Neural cell (in vitro differentiated cells): ENCODE data around the gene SLC27A1. TPM values are rescaled to one million over a fixed set of nuclear protein-coding genes. Genes with fewer than 3 reads are reported as not detected.

Experiments used
- H2AFZ ChIP-seq: fragments of 200-600, 300-800 bp; sonication (generic), shearing (Covaris generic); 2 replicates; pipeline ENCODE4 v1.6.0; 2014; ENCODE audit warnings: low read depth, mild to moderate bottlenecking, antibody characterized with exemption, low read length, moderate library complexity
- H3F3A ChIP-seq: fragments of 200-600 bp; shearing (Covaris generic); 2 replicates; pipeline ENCODE4 v1.6.1; 2016; ENCODE audit warnings: mild to moderate bottlenecking, moderate library complexity, mixed read lengths, antibody characterized with exemption, low read length; ENCODE audit not compliant: insufficient read depth, poor library complexity, severe bottlenecking
- H3K27ac ChIP-seq: fragments of 200-600, 300-800 bp; sonication (generic), shearing (Covaris generic); 2 replicates; pipeline ENCODE4 v1.5.1; 2014; ENCODE audit warnings: mild to moderate bottlenecking, low read length, moderate library complexity
- H3K27me3 ChIP-seq: fragments of 300-800, 200-600 bp; sonication (generic), shearing (Covaris generic); 2 replicates; pipeline ENCODE4 v1.6.0; 2014; ENCODE audit warnings: mild to moderate bottlenecking, low read depth, low read length, moderate library complexity; ENCODE audit not compliant: insufficient read depth
- H3K36me3 ChIP-seq: fragments of 300-800, 200-600 bp; sonication (generic), shearing (Covaris generic); 2 replicates; pipeline ENCODE4 v1.5.1; 2014; ENCODE audit warnings: mild to moderate bottlenecking, antibody characterized with exemption, low read length, moderate library complexity; ENCODE audit not compliant: insufficient read depth
- H3K4me2 ChIP-seq: fragments of 300-800, 200-600 bp; sonication (generic), shearing (Covaris generic); 2 replicates; pipeline ENCODE4 v1.6.0; 2014; ENCODE audit warnings: mild to moderate bottlenecking, low read length
- H3K4me3 ChIP-seq: fragments of 300-800, 200-600 bp; sonication (generic), shearing (Covaris generic); 2 replicates; pipeline ENCODE4 v1.5.1; 2014; ENCODE audit warnings: mild to moderate bottlenecking, low read length, moderate library complexity
- H3K79me2 ChIP-seq: fragments of 200-600 bp; shearing (Covaris generic); replicated peaks from 2 replicates; pipeline ENCODE4 v1.6.0; 2014; ENCODE audit warnings: mild to moderate bottlenecking, low read length, moderate library complexity; ENCODE audit not compliant: insufficient read depth
- H3K9ac ChIP-seq: fragments of 300-800, 200-600 bp; sonication (generic), shearing (Covaris generic); 2 replicates; pipeline ENCODE4 v1.6.1; 2016; ENCODE audit warnings: mild to moderate bottlenecking, low read length, mixed read lengths
- H3K9me2 ChIP-seq: fragments of 200-600 bp; shearing (Covaris generic); 2 replicates; pipeline ENCODE4 v1.6.1; 2016; ENCODE audit warnings: mild to moderate bottlenecking, low read length, mixed read lengths; ENCODE audit not compliant: insufficient read depth
- H3K9me3 ChIP-seq: fragments of 200-600, 300-800 bp; sonication (generic), shearing (Covaris generic); 2 replicates; pipeline ENCODE4 v1.6.1; 2016; ENCODE audit warnings: mild to moderate bottlenecking, mixed run types, low read length, moderate library complexity, mixed read lengths
- H4K20me1 ChIP-seq: fragments of 200-600 bp; shearing (Covaris generic); 2 replicates; pipeline ENCODE4 v1.6.1; 2016; ENCODE audit warnings: mild to moderate bottlenecking, mixed run types; ENCODE audit not compliant: insufficient read depth
- EP300 ChIP-seq: fragments of 450-650 bp; conservative IDR thresholded peaks from 2 replicates; pipeline ENCODE4 v1.6.1; 2014; ENCODE audit warnings: antibody characterized with exemption, mild to moderate bottlenecking, moderate library complexity; ENCODE audit not compliant: poor library complexity, severe bottlenecking
- EZH2 ChIP-seq: fragments of 200-600, 300-800 bp; shearing (Covaris generic), sonication (generic); IDR thresholded peaks from 2 replicates; pipeline ENCODE4 v1.6.1; 2014; ENCODE audit warnings: antibody characterized with exemption, low read length, borderline replicate concordance, mild to moderate bottlenecking; ENCODE audit not compliant: insufficient read depth, poor library complexity, severe bottlenecking
- MXI1 ChIP-seq: fragments of 450-650 bp; conservative IDR thresholded peaks from 2 replicates; pipeline ENCODE4 v1.6.1; 2014; ENCODE audit warnings: antibody characterized with exemption, mild to moderate bottlenecking; ENCODE audit not compliant: poor library complexity, severe bottlenecking
- POLR2AphosphoS5 ChIP-seq: IDR thresholded peaks from 2 replicates; pipeline ENCODE4 v1.6.1; 2012
- RAD21 ChIP-seq: fragments of 450-650 bp; conservative IDR thresholded peaks from 2 replicates; pipeline ENCODE4 v1.6.1; 2014; ENCODE audit warnings: antibody characterized with exemption, mild to moderate bottlenecking, moderate library complexity
- SMC3 ChIP-seq: fragments of 450-650 bp; conservative IDR thresholded peaks from 2 replicates; pipeline ENCODE4 v1.6.1; 2014; ENCODE audit warnings: antibody characterized with exemption, mild to moderate bottlenecking, moderate library complexity; ENCODE audit not compliant: poor library complexity
- TAF1 ChIP-seq: IDR thresholded peaks from 2 replicates; pipeline ENCODE4 v1.6.1; 2012; ENCODE audit warnings: low read depth
- polyA plus RNA-seq: library from polyadenylated mRNA; depleted of rRNA; stranded (reverse); fragments of >200 nt; gene quantifications from 2 replicates; pipeline ENCODE4 v1.2.3, GENCODE V29; 2014
- TF ChIP-seq, protein P1 (sequence below): fragments of 450-650 bp; IDR thresholded peaks from 2 replicates; pipeline ENCODE4 v1.5.1; 2014; ENCODE audit warnings: antibody characterized with exemption, mild to moderate bottlenecking, moderate library complexity; ENCODE audit not compliant: poor library complexity, severe bottlenecking
- TF ChIP-seq, protein P2 (sequence below): IDR thresholded peaks from 2 replicates; pipeline ENCODE4 v1.6.1; 2012; ENCODE audit warnings: borderline replicate concordance

SLC27A1 gene
- polyA plus RNA-seq, 1 donor from 2014 or later = 22.0 TPM

DNA sequence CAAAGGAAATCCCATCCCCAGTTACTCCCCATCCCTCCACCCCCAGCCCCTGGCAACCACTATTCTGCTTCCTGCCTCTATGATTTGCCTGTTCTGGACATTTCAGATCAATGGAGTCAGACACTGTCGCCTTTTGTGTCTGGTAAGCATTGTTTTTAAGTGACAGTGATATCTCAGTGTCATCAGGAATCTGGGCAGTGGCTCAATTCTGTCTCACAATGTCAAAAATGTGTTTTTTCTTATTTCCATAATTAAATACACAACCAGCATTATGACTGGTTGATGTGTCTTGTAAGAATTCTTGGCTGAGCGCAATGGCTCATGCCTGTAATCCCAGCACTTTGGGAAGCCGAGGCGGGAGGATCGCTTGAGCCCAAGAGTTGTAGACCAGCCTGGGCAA is 21.0 kb downstream of the SLC27A1 start:
- Histone ChIP-seq H3K9me3 (no peaks in the 10 kb centered on the region), H3K36me3 (no peaks in the 10 kb centered on the region), H3K9me2 (no peaks in the 10 kb centered on the region), H3K4me2 (no peak overlapping the region), H2AFZ (no peak overlapping the region), H4K20me1 (no peaks in the 10 kb centered on the region), H3K79me2 (no peaks in the 10 kb centered on the region), H3K27ac (no peak overlapping the region), H3K4me3 (no peak overlapping the region), H3F3A (no peaks in the 10 kb centered on the region), H3K27me3 (no peaks in the 10 kb centered on the region), H3K9ac (no peak overlapping the region)
- TF ChIP-seq TAF1 = no peak
- no peak for TF ChIP-seq SMC3
- TF ChIP-seq, protein P1, sequence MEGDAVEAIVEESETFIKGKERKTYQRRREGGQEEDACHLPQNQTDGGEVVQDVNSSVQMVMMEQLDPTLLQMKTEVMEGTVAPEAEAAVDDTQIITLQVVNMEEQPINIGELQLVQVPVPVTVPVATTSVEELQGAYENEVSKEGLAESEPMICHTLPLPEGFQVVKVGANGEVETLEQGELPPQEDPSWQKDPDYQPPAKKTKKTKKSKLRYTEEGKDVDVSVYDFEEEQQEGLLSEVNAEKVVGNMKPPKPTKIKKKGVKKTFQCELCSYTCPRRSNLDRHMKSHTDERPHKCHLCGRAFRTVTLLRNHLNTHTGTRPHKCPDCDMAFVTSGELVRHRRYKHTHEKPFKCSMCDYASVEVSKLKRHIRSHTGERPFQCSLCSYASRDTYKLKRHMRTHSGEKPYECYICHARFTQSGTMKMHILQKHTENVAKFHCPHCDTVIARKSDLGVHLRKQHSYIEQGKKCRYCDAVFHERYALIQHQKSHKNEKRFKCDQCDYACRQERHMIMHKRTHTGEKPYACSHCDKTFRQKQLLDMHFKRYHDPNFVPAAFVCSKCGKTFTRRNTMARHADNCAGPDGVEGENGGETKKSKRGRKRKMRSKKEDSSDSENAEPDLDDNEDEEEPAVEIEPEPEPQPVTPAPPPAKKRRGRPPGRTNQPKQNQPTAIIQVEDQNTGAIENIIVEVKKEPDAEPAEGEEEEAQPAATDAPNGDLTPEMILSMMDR = no peak
- no peak for TF ChIP-seq EZH2
- no peak for TF ChIP-seq MXI1
- TF ChIP-seq POLR2AphosphoS5 = no peak
- TF ChIP-seq EP300 = no peak
- TF ChIP-seq, protein P2, sequence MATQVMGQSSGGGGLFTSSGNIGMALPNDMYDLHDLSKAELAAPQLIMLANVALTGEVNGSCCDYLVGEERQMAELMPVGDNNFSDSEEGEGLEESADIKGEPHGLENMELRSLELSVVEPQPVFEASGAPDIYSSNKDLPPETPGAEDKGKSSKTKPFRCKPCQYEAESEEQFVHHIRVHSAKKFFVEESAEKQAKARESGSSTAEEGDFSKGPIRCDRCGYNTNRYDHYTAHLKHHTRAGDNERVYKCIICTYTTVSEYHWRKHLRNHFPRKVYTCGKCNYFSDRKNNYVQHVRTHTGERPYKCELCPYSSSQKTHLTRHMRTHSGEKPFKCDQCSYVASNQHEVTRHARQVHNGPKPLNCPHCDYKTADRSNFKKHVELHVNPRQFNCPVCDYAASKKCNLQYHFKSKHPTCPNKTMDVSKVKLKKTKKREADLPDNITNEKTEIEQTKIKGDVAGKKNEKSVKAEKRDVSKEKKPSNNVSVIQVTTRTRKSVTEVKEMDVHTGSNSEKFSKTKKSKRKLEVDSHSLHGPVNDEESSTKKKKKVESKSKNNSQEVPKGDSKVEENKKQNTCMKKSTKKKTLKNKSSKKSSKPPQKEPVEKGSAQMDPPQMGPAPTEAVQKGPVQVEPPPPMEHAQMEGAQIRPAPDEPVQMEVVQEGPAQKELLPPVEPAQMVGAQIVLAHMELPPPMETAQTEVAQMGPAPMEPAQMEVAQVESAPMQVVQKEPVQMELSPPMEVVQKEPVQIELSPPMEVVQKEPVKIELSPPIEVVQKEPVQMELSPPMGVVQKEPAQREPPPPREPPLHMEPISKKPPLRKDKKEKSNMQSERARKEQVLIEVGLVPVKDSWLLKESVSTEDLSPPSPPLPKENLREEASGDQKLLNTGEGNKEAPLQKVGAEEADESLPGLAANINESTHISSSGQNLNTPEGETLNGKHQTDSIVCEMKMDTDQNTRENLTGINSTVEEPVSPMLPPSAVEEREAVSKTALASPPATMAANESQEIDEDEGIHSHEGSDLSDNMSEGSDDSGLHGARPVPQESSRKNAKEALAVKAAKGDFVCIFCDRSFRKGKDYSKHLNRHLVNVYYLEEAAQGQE = no peak
- TF ChIP-seq RAD21 = no peak

DNA sequence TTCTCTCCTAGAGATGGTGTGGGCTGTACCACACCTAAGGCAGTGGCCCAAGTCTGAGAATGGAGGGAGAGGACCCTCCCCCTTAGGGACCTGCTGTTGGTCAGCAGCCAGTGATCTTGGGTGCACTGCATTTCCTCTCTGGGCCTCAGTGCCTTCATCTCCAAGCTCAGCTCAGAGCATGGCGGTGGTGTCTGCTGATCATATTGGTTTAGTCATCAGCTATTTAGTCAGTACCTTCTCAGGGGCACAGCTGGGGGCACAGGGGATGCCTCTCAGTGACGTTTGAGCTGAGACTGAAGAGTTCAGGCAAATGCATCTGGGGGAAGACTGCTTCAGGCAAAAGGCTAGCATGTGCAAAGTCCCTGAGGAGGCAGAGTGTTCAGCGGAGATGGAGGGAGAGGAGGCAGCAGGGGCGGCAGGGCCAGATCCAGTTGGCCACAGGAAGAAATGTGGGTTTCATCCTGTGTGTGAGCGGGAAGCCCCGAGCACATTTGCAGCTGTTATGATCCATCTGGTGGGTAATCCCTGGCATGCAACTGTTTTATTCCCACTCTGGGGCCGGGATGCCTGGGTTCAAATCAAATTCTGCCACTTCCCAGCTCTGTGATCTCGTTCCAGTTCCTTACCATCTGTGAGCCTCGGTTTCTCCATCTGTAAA is 25.4 kb downstream of the SLC27A1 start:
- H3K9me2 ChIP-seq = no peaks in the 10 kb centered on the region
- H3K36me3 ChIP-seq = no peaks in the 10 kb centered on the region
- no peak overlapping the region for H3K27ac ChIP-seq
- no peaks in the 10 kb centered on the region for H3K79me2 ChIP-seq
- no peaks in the 10 kb centered on the region for H3F3A ChIP-seq
- H3K4me2 ChIP-seq = no peak overlapping the region
- H4K20me1 ChIP-seq = no peaks in the 10 kb centered on the region
- no peak overlapping the region for H3K4me3 ChIP-seq
- H3K9me3 ChIP-seq = no peaks in the 10 kb centered on the region
- no peaks in the 10 kb centered on the region for H3K27me3 ChIP-seq
- H2AFZ ChIP-seq = no peak overlapping the region
- no peak for TF ChIP-seq TAF1
- TF ChIP-seq EP300 = no peak
- no peak for TF ChIP-seq EZH2
- no peak for TF ChIP-seq SMC3
- TF ChIP-seq, protein P1 = no peak
- TF ChIP-seq MXI1 = no peak
- TF ChIP-seq, protein P2 = no peak
- no peak for TF ChIP-seq POLR2AphosphoS5
- TF ChIP-seq RAD21 = no peak
- H3K9ac ChIP-seq = no peak overlapping the region
